ENCODE data around the gene PLIN3. TPM values are rescaled to one million over a fixed set of nuclear protein-coding genes. Genes with fewer than 3 reads are reported as not detected.
"Not testable (repeated sequence)": the region's sequence is repeated elsewhere in the genome, so short reads cannot be mapped to it uniquely, and the experiment has no call there.

The PLIN3 gene
- total RNA-seq, 1 donor from 2014 or later: 75.1 TPM

DNA sequence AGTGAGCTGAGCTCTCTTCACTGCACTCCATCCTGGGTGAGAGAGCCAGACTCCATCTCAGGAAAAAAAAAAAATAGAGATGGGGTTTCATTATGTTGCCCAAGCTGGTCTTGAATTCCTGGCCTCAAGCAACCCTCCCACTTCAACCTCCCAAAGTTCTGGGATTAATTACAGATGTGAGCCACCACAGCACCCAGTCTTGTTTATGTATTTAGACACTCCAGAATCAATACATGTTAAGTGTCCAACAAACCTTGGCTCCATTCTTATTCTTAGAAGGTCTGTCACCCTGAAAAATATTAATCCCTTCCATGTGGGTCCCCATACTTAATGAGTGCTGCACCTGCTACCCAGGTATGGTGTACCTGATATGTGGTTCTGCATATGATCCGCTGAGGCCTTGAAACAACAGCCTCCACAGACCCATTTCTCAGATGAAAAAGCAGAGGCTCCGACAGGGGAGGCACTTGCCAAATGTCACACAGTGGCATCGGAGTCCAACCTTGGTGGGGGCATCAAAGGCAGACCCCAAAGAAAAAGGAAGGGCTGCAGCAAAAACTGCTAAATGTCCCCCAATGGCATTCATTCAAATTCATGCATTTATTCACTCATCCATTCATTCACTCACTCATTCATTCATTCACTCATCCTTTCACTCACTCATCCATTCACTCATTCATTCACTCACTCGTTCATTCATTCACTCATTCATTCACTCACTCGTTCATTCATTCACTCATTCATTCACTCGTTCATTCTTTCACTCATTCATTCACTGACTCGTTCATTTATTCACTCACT, 52.6 kb downstream of the PLIN3 start:
- no peak for DNase-seq (ENCODE audit: low read depth in 2 of 2)

DNA sequence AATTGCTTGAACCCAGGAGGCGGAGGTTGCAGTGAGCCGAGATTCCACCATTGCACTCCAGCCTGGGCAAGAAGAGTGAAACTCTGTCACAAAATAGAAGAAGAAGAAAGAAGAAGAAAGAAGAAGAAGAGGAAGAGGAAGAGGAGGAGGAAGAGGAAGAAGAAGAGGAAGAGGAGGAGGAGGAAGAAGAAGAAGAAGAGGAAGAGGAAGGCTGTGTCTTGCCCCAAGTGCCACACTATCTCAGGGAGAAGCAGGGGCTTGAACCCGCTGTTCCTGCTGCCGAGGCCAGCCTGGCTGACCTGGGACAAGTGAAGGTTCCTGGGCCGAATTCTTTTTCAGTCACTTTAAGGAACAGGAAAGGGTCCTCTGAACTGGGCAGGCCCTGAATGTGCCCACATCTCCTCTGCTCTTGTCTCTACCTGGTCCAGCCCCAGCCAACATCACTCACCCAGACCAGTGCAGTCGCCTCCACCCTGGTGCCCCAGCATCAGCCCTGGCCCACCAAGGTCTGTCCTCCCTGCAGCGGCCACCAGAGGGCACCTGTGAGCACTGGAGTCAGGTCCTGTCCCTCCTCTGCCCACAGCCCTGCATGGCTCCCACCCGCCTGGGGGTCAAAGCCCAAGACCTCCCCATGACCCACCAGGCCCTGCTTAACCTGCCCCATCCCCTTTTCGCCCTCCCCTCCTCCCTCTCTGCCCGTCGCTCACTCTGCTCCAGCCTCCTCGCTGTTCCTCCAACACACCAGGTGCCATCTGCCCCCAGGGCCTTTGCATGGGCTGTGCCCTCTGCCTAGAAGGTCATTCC, 55.9 kb downstream of the PLIN3 start:
- DNase-seq (ENCODE audit: low read depth in 2 of 2): peak; percentile 58 to 73

DNA sequence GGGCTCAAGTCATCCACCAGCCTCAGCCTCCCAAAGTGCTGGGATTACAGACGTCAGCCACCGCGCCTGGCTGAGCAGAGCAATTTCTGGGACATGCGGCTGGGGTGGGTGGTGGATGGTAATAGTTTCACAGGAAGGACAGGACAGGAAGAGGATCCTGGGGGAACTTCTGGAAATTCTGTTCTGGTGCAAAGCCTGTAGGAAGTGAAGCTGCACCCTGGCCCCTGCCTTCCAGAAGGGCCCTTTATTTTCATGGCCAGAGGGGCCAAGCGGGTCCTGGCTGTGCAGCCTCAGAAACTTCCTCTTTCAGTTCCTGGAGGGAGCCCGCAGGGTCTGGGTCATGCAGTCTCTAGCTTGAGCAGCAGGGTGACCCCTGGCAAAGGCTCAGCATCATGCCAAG, 60.3 kb downstream of the PLIN3 start:
- no peak for DNase-seq (ENCODE audit: low read depth in 2 of 2)

DNA sequence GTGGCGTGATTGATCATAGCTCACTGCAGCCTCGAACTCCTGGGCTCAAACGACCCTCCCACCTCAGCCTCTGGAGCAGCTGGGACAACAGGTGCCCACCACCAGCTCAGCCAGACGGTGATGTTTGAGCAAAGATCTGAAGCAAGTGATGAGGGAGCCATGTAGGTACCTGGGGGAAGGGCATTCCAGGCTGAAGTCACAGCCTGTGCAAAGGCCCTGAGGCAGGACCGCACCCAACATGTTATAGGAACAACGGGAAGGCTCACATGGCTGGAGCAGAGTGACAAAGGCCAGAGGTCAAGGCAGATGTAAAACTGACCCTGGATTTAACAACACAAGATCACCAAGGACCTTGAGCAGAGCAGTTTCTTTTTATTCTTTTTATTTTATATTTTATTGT, 61.1 kb downstream of the PLIN3 start:
- no peak for DNase-seq (ENCODE audit: low read depth in 2 of 2)

DNA sequence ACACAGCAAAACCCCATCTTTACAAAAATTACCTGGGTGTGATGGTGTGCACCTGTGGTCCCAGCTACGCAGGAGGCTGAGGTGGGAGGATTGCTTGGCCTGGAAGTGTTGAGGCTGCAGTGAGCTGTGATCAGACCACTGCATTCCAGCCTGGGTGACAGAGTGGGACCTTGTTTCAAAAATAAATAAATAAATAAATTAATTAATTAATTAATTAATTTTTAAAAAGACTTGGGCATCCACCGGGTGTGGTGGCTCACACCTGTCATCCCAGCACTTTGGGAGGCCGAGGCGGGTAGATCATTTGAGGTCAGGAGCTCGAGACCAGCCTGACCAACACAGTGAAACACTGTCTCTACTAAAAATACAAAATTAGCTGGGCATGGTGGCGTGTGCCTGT, 62.3 kb downstream of the PLIN3 start:
- not testable (repeated sequence) for DNase-seq (ENCODE audit: low read depth in 2 of 2)

DNA sequence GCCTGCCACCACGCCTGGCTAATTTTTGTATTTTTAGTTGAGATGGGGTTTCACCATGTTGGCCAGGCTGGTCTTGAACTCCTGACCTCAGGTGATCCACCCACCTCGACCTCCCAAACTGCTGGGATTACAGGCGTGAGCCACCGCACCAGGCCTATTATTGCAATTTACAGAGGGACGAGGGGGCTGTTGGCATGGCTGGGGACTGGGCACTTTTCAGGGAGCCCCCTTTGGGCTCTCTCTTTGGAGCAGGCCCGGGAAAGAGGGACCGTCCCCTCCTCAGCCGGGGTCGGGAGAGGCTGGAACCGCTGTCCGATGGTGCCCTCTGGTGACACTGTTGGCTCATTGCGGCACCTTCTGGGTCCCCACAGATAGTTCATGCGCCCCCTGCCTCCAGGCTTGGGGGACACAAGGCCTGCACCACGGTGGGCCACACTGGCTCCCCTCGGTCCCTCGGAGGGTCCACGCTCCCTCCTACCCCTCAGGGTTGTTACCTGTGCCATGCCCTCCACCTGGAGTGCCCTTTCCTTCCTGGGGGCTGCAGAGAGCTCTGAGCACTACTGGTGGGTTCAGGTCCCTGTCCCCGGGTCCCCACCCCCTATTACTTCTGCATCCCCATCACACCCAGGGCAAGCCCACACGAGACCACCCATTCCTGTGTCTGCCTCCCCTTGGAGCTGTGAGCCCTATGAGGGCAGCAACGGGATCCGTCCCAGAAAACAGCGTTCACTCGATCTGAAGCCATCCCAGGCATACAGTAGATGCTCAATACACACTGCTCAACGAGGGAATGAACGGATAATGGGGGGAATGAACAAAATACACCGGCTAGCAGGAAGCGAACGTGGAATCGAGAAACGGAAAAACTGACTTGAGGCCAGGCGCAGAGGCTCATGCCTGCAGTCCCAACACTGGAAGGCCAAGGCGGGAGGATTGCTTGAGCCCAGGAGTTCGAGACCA, 63.5 kb downstream of the PLIN3 start:
- DNase-seq (ENCODE audit: low read depth in 2 of 2): peak; percentile 30 to 70

DNA sequence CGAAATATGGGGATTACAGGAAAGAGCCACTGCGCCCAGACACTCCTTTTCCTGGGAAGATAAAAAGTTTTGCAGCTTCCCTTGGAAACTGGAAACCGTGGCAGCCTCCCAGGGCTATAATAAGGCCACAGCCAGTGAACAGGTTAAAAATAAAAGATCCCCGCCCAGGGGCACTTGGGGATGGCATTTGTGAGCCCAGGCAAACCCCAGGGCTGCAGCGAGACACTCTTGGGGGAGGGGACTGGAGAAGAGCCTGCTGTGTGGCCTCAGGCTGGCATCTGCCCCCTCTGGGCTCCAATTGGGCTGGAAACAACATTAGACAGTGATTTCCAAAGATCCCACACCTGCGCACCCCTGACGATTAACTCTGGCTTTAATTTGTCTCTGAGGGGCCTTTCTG, 64.8 kb downstream of the PLIN3 start:
- DNase-seq (ENCODE audit: low read depth in 2 of 2): no peak

DNA sequence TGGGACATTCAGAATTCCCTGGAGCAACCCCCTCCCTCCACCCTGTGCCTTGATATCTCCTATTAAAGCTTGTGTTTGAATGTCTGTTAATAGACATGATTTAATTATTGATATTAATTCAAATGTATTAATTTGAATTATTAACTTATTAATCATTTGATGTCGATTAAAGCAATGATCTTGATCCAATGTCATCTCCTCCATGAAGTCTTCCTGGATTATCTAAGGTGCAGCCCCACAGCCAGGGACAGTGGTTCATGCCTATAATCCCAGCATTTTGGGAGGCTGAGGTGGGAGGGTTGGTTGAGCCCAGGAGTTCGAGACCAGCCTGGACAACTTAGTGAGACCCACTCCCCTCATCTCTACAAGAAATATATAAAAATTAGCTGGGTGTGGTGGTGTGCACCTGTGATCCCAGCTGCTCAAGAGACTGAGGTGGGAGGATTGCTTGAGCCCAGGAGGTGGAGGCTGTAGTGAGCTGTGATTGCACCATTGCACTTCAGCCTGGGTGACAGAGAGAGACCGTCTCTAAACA, 66.3 kb downstream of the PLIN3 start:
- DNase-seq (ENCODE audit: low read depth in 2 of 2): no peak

DNA sequence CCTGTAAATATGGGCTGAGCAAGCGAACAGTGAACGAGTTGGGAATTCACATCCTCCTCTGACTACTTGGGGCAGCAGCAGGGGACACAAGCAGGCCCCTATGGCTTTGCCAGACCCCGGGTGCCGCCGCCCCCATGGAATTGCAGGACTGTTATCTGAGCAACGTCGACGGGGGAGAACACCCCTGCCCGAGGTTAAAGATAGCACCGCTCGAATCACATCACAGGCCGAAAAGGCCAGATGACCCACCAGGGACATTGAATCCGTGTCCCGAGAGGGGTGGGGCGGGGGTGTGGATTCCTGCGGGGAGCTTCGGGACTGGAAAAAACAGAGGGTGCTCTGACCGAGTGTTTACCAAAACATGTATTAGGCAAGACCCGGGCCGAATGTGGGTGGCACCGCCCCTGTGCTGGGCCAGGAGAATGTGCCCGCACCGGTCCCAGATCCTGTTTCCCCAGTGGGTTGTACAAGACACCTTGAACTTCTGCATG, 66.8 kb downstream of the PLIN3 start:
- DNase-seq (ENCODE audit: low read depth in 2 of 2): no peak

DNA sequence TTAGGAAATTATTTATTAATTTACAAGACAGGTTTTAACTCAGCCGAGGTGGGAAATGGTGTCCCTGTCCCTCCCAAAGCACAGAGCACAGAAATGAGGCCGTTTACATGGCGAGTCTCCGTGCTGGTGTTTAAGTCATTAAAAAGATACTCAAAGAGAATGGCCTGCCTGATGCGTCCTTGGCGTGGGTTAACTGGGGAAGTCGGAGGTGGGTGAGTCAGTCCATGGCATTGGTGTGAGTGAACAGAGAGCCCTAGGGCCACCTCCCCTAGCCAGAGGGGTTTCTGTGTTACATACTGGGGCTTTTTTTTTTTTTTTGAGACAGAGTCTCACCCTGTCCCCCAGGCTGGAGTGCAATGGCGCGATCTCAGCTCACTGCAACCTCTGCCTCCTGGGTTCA, 72.1 kb downstream of the PLIN3 start:
- DNase-seq (ENCODE audit: low read depth in 2 of 2): no peak

DNA sequence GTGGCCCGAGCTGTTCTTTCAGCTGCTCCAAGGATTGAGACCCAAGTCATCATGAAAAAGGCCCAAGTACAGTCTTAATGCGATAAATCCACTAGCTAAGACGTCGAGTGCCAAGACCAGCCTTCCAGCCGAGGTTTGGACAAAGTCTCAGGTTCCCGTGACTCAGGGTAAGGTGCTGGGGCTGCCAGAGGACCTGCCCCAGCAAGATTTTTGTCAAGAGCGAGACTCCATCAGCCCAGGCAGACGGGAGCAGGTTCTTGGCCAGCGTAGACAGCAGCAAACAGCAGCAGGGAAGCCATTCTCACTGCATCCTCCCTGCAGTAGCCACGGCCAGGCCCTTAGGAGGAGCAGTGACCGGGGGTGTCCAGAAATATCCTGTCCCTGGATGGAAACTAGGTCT, 72.5 kb downstream of the PLIN3 start:
- no peak for DNase-seq (ENCODE audit: low read depth in 2 of 2)

DNA sequence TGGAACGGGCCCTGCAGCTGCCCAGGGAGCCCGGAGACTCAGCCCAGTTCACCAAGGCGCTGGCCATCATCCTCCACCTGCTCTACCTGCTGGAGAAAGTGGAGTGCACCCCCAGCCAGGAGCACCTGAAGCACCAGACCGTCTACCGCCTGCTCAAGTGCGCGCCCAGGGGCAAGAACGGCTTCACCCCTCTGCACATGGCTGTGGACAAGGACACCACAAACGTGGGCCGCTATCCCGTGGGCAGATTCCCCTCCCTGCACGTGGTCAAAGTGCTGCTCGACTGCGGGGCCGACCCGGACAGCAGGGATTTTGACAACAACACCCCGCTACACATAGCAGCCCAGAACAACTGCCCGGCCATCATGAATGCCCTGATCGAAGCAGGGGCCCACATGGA, 74.2 kb downstream of the PLIN3 start:
- DNase-seq (ENCODE audit: low read depth in 2 of 2): not testable (repeated sequence)

DNA sequence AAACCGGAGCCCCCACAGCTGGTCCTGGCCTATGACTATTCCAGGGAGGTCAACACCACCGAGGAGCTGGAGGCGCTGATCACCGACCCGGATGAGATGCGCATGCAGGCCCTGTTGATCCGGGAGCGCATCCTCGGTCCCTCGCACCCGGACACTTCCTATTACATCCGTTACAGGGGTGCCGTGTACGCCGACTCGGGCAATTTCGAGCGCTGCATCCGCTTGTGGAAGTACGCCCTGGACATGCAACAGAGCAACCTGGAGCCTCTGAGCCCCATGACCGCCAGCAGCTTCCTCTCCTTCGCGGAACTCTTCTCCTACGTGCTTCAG, 74.6 kb downstream of the PLIN3 start:
- DNase-seq (ENCODE audit: low read depth in 2 of 2): not testable (repeated sequence)

DNA sequence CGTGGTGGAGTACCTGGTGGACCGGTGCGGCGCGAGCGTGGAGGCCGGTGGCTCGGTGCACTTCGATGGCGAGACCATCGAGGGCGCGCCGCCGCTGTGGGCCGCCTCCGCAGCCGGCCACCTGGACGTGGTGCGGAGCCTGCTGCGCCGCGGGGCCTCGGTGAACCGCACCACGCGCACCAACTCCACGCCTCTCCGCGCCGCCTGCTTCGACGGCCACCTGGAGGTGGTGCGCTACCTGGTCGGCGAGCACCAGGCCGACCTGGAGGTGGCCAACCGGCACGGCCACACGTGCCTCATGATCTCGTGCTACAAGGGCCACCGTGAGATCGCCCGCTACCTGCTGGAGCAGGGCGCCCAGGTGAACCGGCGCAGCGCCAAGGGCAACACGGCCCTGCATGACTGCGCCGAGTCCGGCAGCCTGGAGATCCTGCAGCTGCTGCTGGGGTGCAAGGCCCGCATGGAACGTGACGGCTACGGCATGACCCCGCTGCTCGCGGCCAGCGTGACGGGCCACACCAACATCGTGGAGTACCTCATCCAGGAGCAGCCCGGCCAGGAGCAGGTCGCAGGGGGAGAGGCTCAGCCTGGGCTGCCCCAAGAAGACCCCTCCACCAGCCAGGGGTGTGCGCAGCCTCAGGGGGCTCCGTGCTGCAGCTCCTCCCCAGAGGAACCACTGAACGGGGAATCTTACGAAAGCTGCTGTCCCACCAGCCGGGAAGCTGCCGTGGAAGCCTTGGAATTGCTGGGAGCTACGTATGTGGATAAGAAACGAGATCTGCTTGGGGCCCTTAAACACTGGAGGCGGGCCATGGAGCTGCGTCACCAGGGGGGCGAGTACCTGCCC, 75.2 kb downstream of the PLIN3 start:
- not testable (repeated sequence) for DNase-seq (ENCODE audit: low read depth in 2 of 2)

DNA sequence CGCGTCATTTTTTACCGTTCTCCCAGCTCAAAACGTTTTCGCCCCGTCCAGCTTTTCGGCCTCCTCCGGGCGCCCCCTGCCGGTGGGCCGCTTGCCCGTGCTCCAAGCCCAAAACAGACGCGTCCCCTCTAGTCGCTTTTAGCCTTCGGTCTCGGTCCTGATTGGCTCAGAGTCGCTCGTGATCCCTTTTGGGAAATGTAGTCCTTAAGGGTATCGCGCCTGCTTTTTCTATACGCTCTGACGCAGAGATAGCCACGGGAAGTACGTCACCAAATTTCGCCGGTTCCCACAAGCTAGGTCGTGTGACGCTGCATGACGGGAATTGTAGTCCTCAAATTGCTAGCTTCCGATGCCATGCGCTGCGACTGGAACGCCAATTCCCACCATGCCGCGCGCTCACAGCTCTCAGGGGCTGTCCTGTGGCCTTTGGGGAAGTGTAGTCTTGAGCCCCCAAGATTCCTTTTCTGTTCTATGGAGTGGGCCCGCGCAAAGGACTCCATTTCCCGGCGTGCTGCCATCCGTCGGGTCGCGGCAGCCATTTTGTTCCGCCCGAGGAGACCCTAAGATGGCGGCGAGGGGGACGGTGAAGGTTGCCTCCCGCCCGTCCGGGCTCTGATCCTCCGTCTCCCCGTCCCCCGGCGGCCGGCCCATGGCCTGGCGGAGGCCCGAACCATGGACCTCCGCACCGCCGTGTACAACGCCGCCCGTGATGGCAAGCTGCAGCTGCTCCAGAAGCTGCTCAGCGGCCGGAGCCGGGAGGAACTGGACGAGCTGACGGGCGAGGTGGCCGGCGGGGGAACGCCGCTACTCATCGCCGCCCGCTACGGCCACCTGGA, 76.1 kb downstream of the PLIN3 start, which contains the start of gene FEM1A:
TSS of gene FEM1A (plus strand) at position 552 of the 836 bp plus-strand sequence. CDS start at position 673, 121 bp downstream.
- peak; percentile 100 for DNase-seq (ENCODE audit: low read depth in 2 of 2)
